Purkinje cell (primary cell): Measurements from ENCODE around the gene CEP250. TPM values are rescaled to one million over a fixed set of nuclear protein-coding genes. Genes with fewer than 3 reads are reported as not detected.

Experiments used
- polyA plus RNA-seq: library from polyadenylated mRNA; unstranded; fragments of >200 nt; fragmentation: Nextera tagmentation; gene quantifications from 2 replicates; pipeline ENCODE4 v1.2.1, GENCODE V29; 2014

CEP250 gene
- 2.3 and 6.1 TPM in 2 replicates for polyA plus RNA-seq

DNA sequence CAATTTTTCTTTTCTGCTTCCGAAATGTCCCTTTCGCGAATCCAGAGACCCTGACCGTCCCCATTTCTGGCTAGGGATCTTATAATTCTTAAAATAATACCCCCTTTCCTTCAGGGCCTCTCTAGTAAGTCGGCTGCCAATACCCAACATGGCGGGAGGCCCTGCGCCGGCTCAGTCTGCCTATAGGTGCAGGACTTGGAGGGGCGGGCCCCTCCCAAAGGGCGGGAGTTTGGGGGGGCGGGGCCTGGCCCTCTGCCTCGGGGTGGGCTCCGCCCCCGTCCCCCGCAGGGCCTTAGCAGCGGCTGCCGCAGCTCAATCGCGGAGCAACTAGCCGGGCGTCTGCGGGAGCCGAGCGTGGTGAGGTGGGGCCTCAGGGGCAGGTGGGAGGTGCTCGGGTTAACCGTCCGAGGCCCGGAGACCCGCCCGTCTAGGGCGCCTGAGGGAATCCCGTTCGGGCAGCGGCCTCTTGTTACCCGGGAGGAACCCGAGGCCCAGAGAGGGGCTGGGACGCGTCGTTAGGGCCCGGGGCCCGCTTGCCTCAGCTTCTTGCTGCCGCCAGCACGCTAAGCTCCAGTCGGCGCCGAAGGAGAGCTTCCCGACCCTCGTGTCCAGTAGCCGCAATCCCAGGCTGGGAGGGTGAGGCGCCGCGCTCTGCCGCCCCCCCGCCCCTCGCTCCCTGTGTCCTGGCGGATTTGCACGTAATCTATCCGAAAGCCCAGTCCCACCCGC, at the start of gene CEP250:
Gene CEP250, plus strand, starts transcription at position 718 of the 729 bp plus-strand sequence. CDS start 6,770 bp downstream, outside the sequence.

GRCh38 chr20:35529552-35529951, 74.2 kb downstream of the CEP250 start, which contains the start of gene C20orf173:
C20orf173 (minus strand) TSS chr20:35529652; CDS start chr20:35529373, 279 bp downstream.

DNA sequence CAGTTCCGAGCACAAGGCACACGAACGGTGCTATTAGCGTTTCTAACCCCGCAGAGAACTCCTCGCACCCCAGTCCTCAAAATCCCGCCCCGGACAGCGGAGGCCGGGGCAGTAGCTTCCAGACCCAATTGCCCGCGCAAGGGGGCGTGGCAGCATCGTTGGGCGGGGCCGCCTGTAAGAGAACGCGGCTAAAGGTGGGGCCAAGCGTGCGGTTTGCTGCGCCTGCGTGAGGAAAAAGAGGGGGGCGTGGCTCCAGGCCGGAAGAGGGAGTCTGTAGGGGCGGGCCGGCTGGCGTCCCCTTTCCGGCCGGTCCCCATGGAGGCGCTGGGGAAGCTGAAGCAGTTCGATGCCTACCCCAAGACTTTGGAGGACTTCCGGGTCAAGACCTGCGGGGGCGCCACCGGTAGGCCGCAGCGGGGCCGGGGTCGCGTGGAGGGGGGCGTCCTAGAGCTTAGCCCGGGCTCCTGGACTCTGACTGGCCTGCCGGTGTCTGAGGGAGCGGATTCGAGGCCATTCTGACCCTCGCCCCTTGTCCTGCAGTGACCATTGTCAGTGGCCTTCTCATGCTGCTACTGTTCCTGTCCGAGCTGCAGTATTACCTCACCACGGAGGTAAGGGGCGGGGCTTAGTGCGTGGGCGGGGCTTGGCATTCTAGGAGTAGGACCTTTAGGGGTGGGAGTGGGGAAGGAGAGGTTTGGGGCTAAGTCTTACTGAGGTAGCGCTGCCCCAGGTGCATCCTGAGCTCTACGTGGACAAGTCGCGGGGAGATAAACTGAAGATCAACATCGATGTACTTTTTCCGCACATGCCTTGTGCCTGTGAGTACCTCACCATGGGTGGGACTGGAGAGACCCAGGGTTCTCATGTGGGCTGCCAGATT, 86.6 kb downstream of the CEP250 start, which contains the start of gene ERGIC3:
Gene ERGIC3, plus strand, starts transcription at position 296 of the 880 bp plus-strand sequence. Its CDS starts 20 bp downstream, at position 316.

Other genes with a start within 250 kb of the CEP250 start
- 0.22 and 0.46 TPM in 2 replicates for gene MMP24, start 228.9 kb upstream of the CEP250 start, polyA plus RNA-seq
- 17.4 and 18.9 TPM in 2 replicates for gene MMP24OS, start 177.5 kb upstream of the CEP250 start, polyA plus RNA-seq
- 125 and 147 TPM in 2 replicates for gene EIF6, start 170.8 kb upstream of the CEP250 start, polyA plus RNA-seq
- not detected in 2 replicates for gene FAM83C, start 163.2 kb upstream of the CEP250 start, polyA plus RNA-seq
- gene UQCC1, start 43.6 kb upstream of the CEP250 start, polyA plus RNA-seq, result 56.2 and 58.1 TPM in 2 replicates
- 0.20 TPM in 1 of 2 replicates, not detected in the other for gene GDF5, start 17.4 kb upstream of the CEP250 start, polyA plus RNA-seq
- not detected in 2 replicates for gene C20orf173, start 74.1 kb downstream of the CEP250 start, polyA plus RNA-seq
- 146 and 164 TPM in 2 replicates for gene ERGIC3, start 86.5 kb downstream of the CEP250 start, polyA plus RNA-seq
- not detected in 2 replicates for gene SPAG4, start 160.2 kb downstream of the CEP250 start, polyA plus RNA-seq
- 61.0 and 64.9 TPM in 2 replicates for gene CPNE1, start 209.3 kb downstream of the CEP250 start, polyA plus RNA-seq
- 5.4 and 5.5 TPM in 2 replicates for gene RBM12, start 209.3 kb downstream of the CEP250 start, polyA plus RNA-seq
- 61.6 and 97.9 TPM in 2 replicates for gene NFS1, start 243.8 kb downstream of the CEP250 start, polyA plus RNA-seq
- gene ROMO1, start 243.8 kb downstream of the CEP250 start, polyA plus RNA-seq, result 384 and 446 TPM in 2 replicates